Mammary epithelial cell (primary cell): ENCODE results near the gene KLC1.

Experiments used
- CTCF ChIP-seq, 2 donors: IDR thresholded peaks in 1 of 2; conservative IDR thresholded peaks in 1 of 2; 2 replicates each; pipeline ENCODE4 v1.5.1; 2011 to 2012; ENCODE audit warnings: inconsistent platforms in 2 of 2, low read length in 2 of 2, mild to moderate bottlenecking in 2 of 2, control low read depth in 1 of 2, low read depth in 1 of 2; ENCODE audit not compliant: insufficient read depth in 1 of 2; ENCODE audit errors: extremely low read depth in 1 of 2
- EZH2 ChIP-seq: IDR thresholded peaks from 2 replicates; pipeline ENCODE4 v1.6.1; 2012; ENCODE audit warnings: low read length, inconsistent platforms, borderline replicate concordance

- TF ChIP-seq CTCF (conservative IDR thresholded peaks at IDR 0.05 in 1 of 2, IDR thresholded peaks at IDR 0.05 in 1 of 2; ENCODE audit: extremely low read depth in 1 of 2, insufficient read depth in 1 of 2, low read depth in 1 of 2, low read length in 2 of 2) (no peak), EZH2 (no peak)
Observed at GRCh38 chr14:103669370-103669769, 40.4 kb downstream of the KLC1 start.
